AG04449 (cell line): ENCODE measurements around the gene GALR3.

Experiments
- CTCF ChIA-PET: fragments of 350-600 bp; formaldehyde crosslinking; extraction: SDS; loops from one replicate; lab custom pipeline; 2021; ENCODE audit warnings: antibody characterized with exemption; lab: Yijun Ruan, JAX
- POLR2A ChIA-PET: fragments of 400-600, 350-600 bp; formaldehyde crosslinking; extraction: SDS; loops from one replicate; lab custom pipeline; 2020; ENCODE audit warnings: antibody characterized with exemption, inconsistent platforms; lab: Yijun Ruan, JAX
- DNase-seq: peaks from one replicate; pipeline ENCODE4 v3.0.0-alpha.2; 2010; ENCODE audit warnings: low read depth, low spot score
- H3K4me3 ChIP-seq: 2 replicates; pipeline ENCODE4 v1.5.1; 2011; ENCODE audit warnings: low read depth, mild to moderate bottlenecking, control low read depth, low read length
- CTCF ChIP-seq: IDR thresholded peaks from one replicate; pipeline ENCODE4 v1.5.1; 2011; ENCODE audit warnings: mild to moderate bottlenecking, moderate library complexity, low read length, control low read depth, inconsistent platforms; ENCODE audit not compliant: insufficient read depth; ENCODE audit errors: missing control alignments

GALR3 gene

GRCh38 chr22:37778370-37779009, 44.7 kb upstream of the GALR3 start:
- CTCF ChIA-PET, result interaction anchor here (0.7 to 4.5 kb wide), 4 partner anchors 10 to 174 kb away, joined by 3 to 13 read pairs (median 4); no protein-coding TSS in a partner anchor
- POLR2A ChIA-PET, result no interaction called here
- DNase-seq, result no peak
- TF ChIP-seq CTCF, result no peak
- H3K4me3 ChIP-seq, result no peak overlapping the region

GRCh38 chr22:37781434-37782059, 41.6 kb upstream of the GALR3 start:
- no peak for DNase-seq
- TF ChIP-seq CTCF, result peak; percentile 33
- POLR2A ChIA-PET, result no interaction called here
- no peak overlapping the region for H3K4me3 ChIP-seq
- CTCF ChIA-PET, result interaction anchor here (0.6 to 4.4 kb wide), 11 partner anchors 10 to 189 kb away, joined by 3 to 31 read pairs (median 5); no protein-coding TSS in a partner anchor

GRCh38 chr22:37782340-37783168, 40.6 kb upstream of the GALR3 start:
- DNase-seq, result no peak
- no peak for TF ChIP-seq CTCF
- H3K4me3 ChIP-seq, result no peak overlapping the region
- CTCF ChIA-PET, result interaction anchor here (0.6 to 4.4 kb wide), 8 partner anchors 10 to 190 kb away, joined by 3 to 31 read pairs (median 5); no protein-coding TSS in a partner anchor
- POLR2A ChIA-PET, result interaction anchor here (1.3 to 1.6 kb wide), 3 partner anchors 10 to 30 kb away, joined by 3 to 4 read pairs (median 4); partner anchors contain the start of gene GCAT

GRCh38 chr22:37784829-37785495, 38.2 kb upstream of the GALR3 start:
- H3K4me3 ChIP-seq, result no peak overlapping the region
- POLR2A ChIA-PET, result interaction anchor here (0.6 kb wide), 1 partner anchor 34 kb away, joined by 3 read pairs; no protein-coding TSS in a partner anchor
- TF ChIP-seq CTCF, result no peak
- CTCF ChIA-PET, result interaction anchor here (1.2 kb wide), 1 partner anchor 9 kb away, joined by 3 read pairs; no protein-coding TSS in a partner anchor
- DNase-seq, result no peak

GRCh38 chr22:37790234-37790633, 32.9 kb upstream of the GALR3 start:
- POLR2A ChIA-PET, result no interaction called here
- no peak for TF ChIP-seq CTCF

More at GRCh38 chr22:37790234-37790633, 32.9 kb upstream of the GALR3 start:
- no peak overlapping the region for H3K4me3 ChIP-seq
- CTCF ChIA-PET, result interaction anchor here (9.0 kb wide), 1 partner anchor 147 kb away, joined by 131 read pairs; no protein-coding TSS in a partner anchor
- DNase-seq, result no peak
